H1 (cell line): ENCODE results near the gene MYO1G. TPM values are rescaled to one million over a fixed set of nuclear protein-coding genes. Genes with fewer than 3 reads are reported as not detected.

Experiments
- YY1 ChIP-seq: IDR thresholded peaks from 2 replicates; pipeline ENCODE4 v1.6.1; 2011; ENCODE audit warnings: low read depth, mild to moderate bottlenecking, low read length
- polyA plus RNA-seq, 7 experiments: library from polyadenylated mRNA; depleted of rRNA in 3 of 7; stranded (reverse) in 5 of 7; unstranded in 2 of 7; fragments of >200 nt in 5 of 7; fragments of 200-250 nt in 2 of 7; gene quantifications; 1 replicate in 5 of 7; 2 replicates in 1 of 7; 4 replicates in 1 of 7; pipeline versions ENCODE4 v1.2.1 to v1.2.3, GENCODE V29; 2011 to 2013; ENCODE audit warnings: missing spikeins in 2 of 7, mixed read lengths in 2 of 7
- total RNA-seq: library from RNA; stranded (reverse); fragmentation: NEBNext Ultra II Directional; extraction: Animal tissue kit (Norgen Biotek cat#: 25700); gene quantifications from 2 replicates; pipeline ENCODE4 v1.2.1, GENCODE V29; 2021
- TF ChIP-seq, protein P1 (sequence below), 3 experiments: IDR thresholded peaks; 1 replicate in 2 of 3; 2 replicates in 1 of 3; pipeline versions ENCODE4 v1.5.1 to v1.6.1; 2011; ENCODE audit warnings: low read length in 3 of 3, mild to moderate bottlenecking in 3 of 3, inconsistent platforms in 2 of 3, low read depth in 1 of 3, moderate library complexity in 1 of 3; ENCODE audit not compliant: insufficient read depth in 1 of 3; ENCODE audit errors: control extremely low read depth in 1 of 3

MYO1G gene
- total and polyA plus RNA-seq, 2 of the 8 experiments (the other 6 are each of a cell fraction or from before 2014, with no cell fraction given), result 0.08 to 0.19 TPM

DNA sequence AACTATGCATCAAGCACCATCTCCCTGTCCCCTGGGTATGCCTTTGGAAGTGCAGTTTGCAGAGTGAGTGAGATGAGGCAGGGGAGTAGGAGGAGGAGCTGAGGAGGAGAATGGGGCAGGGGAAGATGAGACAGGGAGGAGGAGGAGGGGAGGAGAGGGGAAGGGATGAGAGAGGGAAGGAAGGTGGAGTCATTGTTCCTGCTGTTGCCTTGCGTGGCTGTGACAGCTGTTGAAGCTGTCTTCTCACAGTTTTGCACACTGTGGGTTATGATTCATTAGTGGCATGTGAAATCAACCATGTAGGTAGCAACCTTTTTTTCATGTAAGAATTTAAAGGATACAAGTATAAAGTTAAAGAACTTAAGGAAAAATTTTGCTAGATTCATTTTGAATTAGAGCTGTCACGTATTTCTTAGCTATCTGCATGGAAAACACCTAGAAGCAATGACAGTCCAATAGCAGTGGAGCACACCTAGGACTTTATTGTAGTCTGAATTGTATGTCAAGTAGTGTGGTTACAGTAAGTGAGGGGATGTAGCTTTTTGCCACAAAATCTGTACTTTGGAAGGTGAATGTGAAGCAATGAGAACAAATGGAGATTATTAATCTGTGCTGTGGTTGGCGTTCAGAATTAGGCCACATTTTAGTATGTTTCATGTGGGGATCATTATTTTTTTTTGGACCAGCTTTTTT lies 42.9 kb upstream of the MYO1G start (continued):
- TF ChIP-seq, protein P1, sequence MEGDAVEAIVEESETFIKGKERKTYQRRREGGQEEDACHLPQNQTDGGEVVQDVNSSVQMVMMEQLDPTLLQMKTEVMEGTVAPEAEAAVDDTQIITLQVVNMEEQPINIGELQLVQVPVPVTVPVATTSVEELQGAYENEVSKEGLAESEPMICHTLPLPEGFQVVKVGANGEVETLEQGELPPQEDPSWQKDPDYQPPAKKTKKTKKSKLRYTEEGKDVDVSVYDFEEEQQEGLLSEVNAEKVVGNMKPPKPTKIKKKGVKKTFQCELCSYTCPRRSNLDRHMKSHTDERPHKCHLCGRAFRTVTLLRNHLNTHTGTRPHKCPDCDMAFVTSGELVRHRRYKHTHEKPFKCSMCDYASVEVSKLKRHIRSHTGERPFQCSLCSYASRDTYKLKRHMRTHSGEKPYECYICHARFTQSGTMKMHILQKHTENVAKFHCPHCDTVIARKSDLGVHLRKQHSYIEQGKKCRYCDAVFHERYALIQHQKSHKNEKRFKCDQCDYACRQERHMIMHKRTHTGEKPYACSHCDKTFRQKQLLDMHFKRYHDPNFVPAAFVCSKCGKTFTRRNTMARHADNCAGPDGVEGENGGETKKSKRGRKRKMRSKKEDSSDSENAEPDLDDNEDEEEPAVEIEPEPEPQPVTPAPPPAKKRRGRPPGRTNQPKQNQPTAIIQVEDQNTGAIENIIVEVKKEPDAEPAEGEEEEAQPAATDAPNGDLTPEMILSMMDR (IDR thresholded peaks at IDR 0.05; ENCODE audit: control extremely low read depth in 1 of 3, insufficient read depth in 1 of 3, low read depth in 1 of 3, low read length in 3 of 3), result no peak
- TF ChIP-seq YY1, result no peak
- TF ChIP-seq, all 59 proteins: peak for 0
